ENCODE results near the gene CCNY. TPM values are rescaled to one million over a fixed set of nuclear protein-coding genes. Genes with fewer than 3 reads are reported as not detected.

Gene CCNY
- total and polyA plus RNA-seq, 2 donors (not counting 1 experiment from before 2014, with no cell fraction given), result 34.1 to 64.9 TPM

DNA sequence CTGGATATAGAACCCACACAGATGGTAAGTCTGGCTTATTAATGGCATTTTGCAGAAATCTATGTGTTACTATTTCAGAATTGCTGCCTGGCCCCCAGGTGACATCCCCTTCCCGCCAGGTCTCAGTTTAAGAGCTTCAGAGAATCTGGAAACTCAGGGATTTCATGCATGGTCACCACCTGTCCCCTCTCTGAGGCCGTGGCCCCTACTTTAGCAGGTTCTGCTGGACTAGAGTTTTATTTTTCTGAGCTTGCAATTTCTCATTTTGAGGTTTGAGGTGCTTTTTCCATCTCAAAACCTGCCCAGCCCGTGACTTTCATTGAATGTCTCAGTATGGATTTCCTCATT lies 244.1 kb downstream of the CCNY start:
- Mint-ChIP-seq H3K9me3 (ENCODE audit: insufficient read depth) (no peaks in the 10 kb centered on the region), H3K4me1 (no peaks in the 10 kb centered on the region), H3K4me3 (no peak overlapping the region), H3K27ac (no peak overlapping the region), H3K27me3 (peaks cover 1% of the 10 kb centered on the region)
- TF ChIP-seq EZH2 (IDR thresholded peaks at IDR 0.05; ENCODE audit: borderline replicate concordance, insufficient read depth, low read depth, low read length, poor library complexity, severe bottlenecking) (no peak), CTCF (IDR thresholded peaks at IDR 0.05) (no peak)
- Histone ChIP-seq H3K4me2 (replicated peaks; ENCODE audit: low read depth, low read length, poor library complexity, severe bottlenecking) (no peak overlapping the region), H3K9me3 (ENCODE audit: control extremely low read depth in 1 of 3, control insufficient read depth in 2 of 3, insufficient read depth in 1 of 3, low read length in 2 of 3) (peaks cover 0 to 11% (median 0%) of the 10 kb centered on the region in 3 donors), H2AFZ (ENCODE audit: insufficient read depth, low read depth, low read length, poor library complexity, severe bottlenecking) (no peak overlapping the region), H3K9ac (ENCODE audit: low read length) (no peak overlapping the region), H4K20me1 (ENCODE audit: control insufficient read depth, insufficient read depth, low read length, poor library complexity, severe bottlenecking) (no peaks in the 10 kb centered on the region), H3K4me1 (ENCODE audit: control insufficient read depth in 2 of 2, insufficient read depth in 2 of 2, low read length in 2 of 2) (no peaks in the 10 kb centered on the region), H3K79me2 (ENCODE audit: control insufficient read depth, insufficient read depth, low read length) (no peaks in the 10 kb centered on the region), H3K27me3 (replicated peaks in 1 of 4; ENCODE audit: control extremely low read depth in 1 of 4, control insufficient read depth in 3 of 4, insufficient read depth in 4 of 4, low read length in 3 of 4) (peaks cover 0 to 3% (median 0%) of the 10 kb centered on the region in 4 experiments), H3K4me3 (ENCODE audit: control extremely low read depth in 1 of 5, extremely low read depth in 1 of 5, insufficient read depth in 1 of 5, low read depth in 2 of 5, low read length in 4 of 5) (no peak overlapping the region), H3K36me3 (replicated peaks in 1 of 2; ENCODE audit: control extremely low read depth in 1 of 2, control insufficient read depth in 1 of 2, extremely low read depth in 1 of 2, insufficient read depth in 2 of 2, low read length in 1 of 2) (no peaks in the 10 kb centered on the region), H3K27ac (ENCODE audit: low read length in 2 of 2) (no peak overlapping the region)
- CTCF ChIA-PET, result interaction anchor here (1.7 kb wide), 1 partner anchor 55 kb away, joined by 6 read pairs; no protein-coding TSS in a partner anchor
- intact Hi-C loops (cut with micrococcal nuclease), result no loop called here
- POLR2A ChIA-PET, result no interaction called here
- DNase-seq (no peak), ATAC-seq (ENCODE audit: low read depth) (no peak)
- WGBS (ENCODE audit: insufficient coverage), result 100% methylated on average over 3 of the region's 3 CpGs

DNA sequence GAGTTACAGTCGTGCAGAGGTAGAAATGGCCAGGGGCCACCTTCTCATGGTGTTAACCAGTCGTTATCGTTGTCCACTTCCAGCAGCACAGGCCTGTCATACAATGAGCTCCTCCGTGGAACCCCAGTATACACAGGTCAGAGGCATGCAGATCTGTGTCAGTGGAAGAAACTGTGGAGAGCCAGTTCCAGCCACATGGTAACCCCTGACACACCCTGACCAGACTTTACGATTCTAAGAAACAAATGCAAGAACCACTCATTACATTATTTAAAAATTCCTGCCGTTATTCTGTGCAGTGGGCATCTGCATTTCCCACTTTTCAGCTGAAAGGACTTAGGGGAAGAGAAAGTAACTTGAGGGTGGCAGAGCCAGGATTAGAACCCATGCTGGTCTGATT lies 245.3 kb downstream of the CCNY start:
- ChIA-PET POLR2A (no interaction called here), CTCF (no interaction called here)
- 96% methylated on average over 3 of the region's 6 CpGs for WGBS (ENCODE audit: insufficient coverage)
- Histone ChIP-seq H3K36me3 (replicated peaks in 1 of 2; ENCODE audit: control extremely low read depth in 1 of 2, control insufficient read depth in 1 of 2, extremely low read depth in 1 of 2, insufficient read depth in 2 of 2, low read length in 1 of 2) (no peaks in the 10 kb centered on the region), H3K4me3 (ENCODE audit: control extremely low read depth in 1 of 5, extremely low read depth in 1 of 5, insufficient read depth in 1 of 5, low read depth in 2 of 5, low read length in 4 of 5) (no peak overlapping the region), H3K9ac (ENCODE audit: low read length) (no peak overlapping the region), H3K27ac (ENCODE audit: low read length in 2 of 2) (no peak overlapping the region), H3K79me2 (ENCODE audit: control insufficient read depth, insufficient read depth, low read length) (no peaks in the 10 kb centered on the region), H2AFZ (ENCODE audit: insufficient read depth, low read depth, low read length, poor library complexity, severe bottlenecking) (no peak overlapping the region), H3K27me3 (replicated peaks in 1 of 4; ENCODE audit: control extremely low read depth in 1 of 4, control insufficient read depth in 3 of 4, insufficient read depth in 4 of 4, low read length in 3 of 4) (peaks cover 0 to 3% (median 0%) of the 10 kb centered on the region in 4 experiments), H3K4me1 (ENCODE audit: control insufficient read depth in 2 of 2, insufficient read depth in 2 of 2, low read length in 2 of 2) (no peaks in the 10 kb centered on the region), H3K4me2 (replicated peaks; ENCODE audit: low read depth, low read length, poor library complexity, severe bottlenecking) (no peak overlapping the region), H3K9me3 (ENCODE audit: control extremely low read depth in 1 of 3, control insufficient read depth in 2 of 3, insufficient read depth in 1 of 3, low read length in 2 of 3) (peaks cover 0 to 10% (median 0%) of the 10 kb centered on the region in 3 donors), H4K20me1 (ENCODE audit: control insufficient read depth, insufficient read depth, low read length, poor library complexity, severe bottlenecking) (no peaks in the 10 kb centered on the region)
- intact Hi-C loops (cut with micrococcal nuclease), result no loop called here
- H3K4me1 Mint-ChIP-seq, result no peaks in the 10 kb centered on the region
- no peaks in the 10 kb centered on the region for H3K9me3 Mint-ChIP-seq (ENCODE audit: insufficient read depth)
- H3K4me3 Mint-ChIP-seq, result no peak overlapping the region
- peaks cover 5% of the 10 kb centered on the region for H3K27me3 Mint-ChIP-seq
- no peak overlapping the region for H3K27ac Mint-ChIP-seq
- TF ChIP-seq EZH2 (IDR thresholded peaks at IDR 0.05; ENCODE audit: borderline replicate concordance, insufficient read depth, low read depth, low read length, poor library complexity, severe bottlenecking), result no peak
- TF ChIP-seq CTCF (IDR thresholded peaks at IDR 0.05), result no peak
- no peak for DNase-seq
- ATAC-seq (ENCODE audit: low read depth), result no peak
